PC-3 (cell line): ENCODE measurements around the gene MICU1. TPM values are rescaled to one million over a fixed set of nuclear protein-coding genes. Genes with fewer than 3 reads are reported as not detected.
"Not testable (repeated sequence)": the region's sequence is repeated elsewhere in the genome, so short reads cannot be mapped to it uniquely, and the experiment has no call there.

ENCODE experiments used
- ATAC-seq: fragments of 200-7000 bp; cut with Tn5 transposase; 2 replicates; pipeline ENCODE4 v1.9.1; 2020; ENCODE audit warnings: mild to moderate bottlenecking, moderate library complexity
- BruUV-seq: library from RNA; stranded (reverse); fragments of 400-500 nt; replicated peaks from 2 replicates; lab custom pipeline; 2021; lab: Mats Ljungman, UMichigan
- CTCF ChIA-PET: fragments of 300-600 bp; sonication (Branson Sonifier 250); formaldehyde crosslinking; loops from one replicate; lab custom pipeline; 2022; ENCODE audit warnings: antibody characterized with exemption; lab: Charles Lee
- POLR2A ChIA-PET: fragments of 300-600 bp; sonication (Branson Sonifier 250); formaldehyde crosslinking; loops from one replicate; lab custom pipeline; 2022; ENCODE audit warnings: antibody characterized with exemption; ENCODE audit not compliant: unreplicated experiment; lab: Charles Lee
- DNase-seq: peaks from one replicate; pipeline ENCODE4 v3.0.0-alpha.2; 2015
- H2AFZ ChIP-seq: fragments of 300-600 bp; sonication (generic); 2 replicates; pipeline ENCODE4 v1.6.0; 2016; ENCODE audit warnings: antibody characterized with exemption, low read length
- H3F3A ChIP-seq: fragments of 300-600 bp; sonication (generic); one replicate; pipeline ENCODE4 v1.6.0; 2017; ENCODE audit warnings: antibody characterized with exemption, low read length, control low read depth, mild to moderate bottlenecking; ENCODE audit not compliant: unreplicated experiment
- H3K27ac ChIP-seq: fragments of 300-600 bp; sonication (generic); 2 replicates; pipeline ENCODE4 v1.5.1; 2016; ENCODE audit warnings: mild to moderate bottlenecking, low read length
- H3K27me3 ChIP-seq: fragments of 300-600 bp; sonication (generic); 2 replicates; pipeline ENCODE4 v1.6.1; 2016; ENCODE audit warnings: low read length, mixed read lengths
- H3K36me3 ChIP-seq: fragments of 300-600 bp; sonication (generic); 2 replicates; pipeline ENCODE4 v1.6.1; 2016; ENCODE audit warnings: low read depth, mixed run types, low read length, mixed read lengths
- H3K4me1 ChIP-seq: fragments of 300-600 bp; sonication (generic); 2 replicates; pipeline ENCODE4 v1.5.1; 2016; ENCODE audit warnings: low read length; ENCODE audit not compliant: insufficient read depth
- H3K4me2 ChIP-seq: fragments of 300-600 bp; sonication (generic); 2 replicates; pipeline ENCODE4 v1.6.0; 2016; ENCODE audit warnings: low read length
- H3K4me3 ChIP-seq: fragments of 300-600 bp; sonication (generic); 2 replicates; pipeline ENCODE4 v1.5.1; 2016; ENCODE audit warnings: mild to moderate bottlenecking, low read length, mixed read lengths
- H3K79me2 ChIP-seq: fragments of 300-600 bp; sonication (generic); 2 replicates; pipeline ENCODE4 v1.6.1; 2017; ENCODE audit warnings: low read length, mixed read lengths
- H3K9ac ChIP-seq: fragments of 300-600 bp; sonication (generic); 2 replicates; pipeline ENCODE4 v1.6.0; 2016; ENCODE audit warnings: mild to moderate bottlenecking, low read length
- H3K9me2 ChIP-seq: fragments of 300-600 bp; sonication (generic); replicated peaks from 2 replicates; pipeline ENCODE4 v1.6.1; 2016; ENCODE audit warnings: mixed run types, low read length, mixed read lengths
- H3K9me3 ChIP-seq: fragments of 300-600 bp; sonication (generic); 2 replicates; pipeline ENCODE4 v1.6.1; 2016; ENCODE audit warnings: low read length, mixed read lengths
- H4K20me1 ChIP-seq: fragments of 300-600 bp; sonication (generic); 2 replicates; pipeline ENCODE4 v1.6.1; 2016; ENCODE audit warnings: low read length, mixed read lengths
- EZH2 ChIP-seq: fragments of 300-600 bp; sonication (generic); IDR thresholded peaks from one replicate; pipeline ENCODE4 v1.6.1; 2017; ENCODE audit warnings: antibody characterized with exemption, mild to moderate bottlenecking, low read length; ENCODE audit not compliant: unreplicated experiment
- EZH2phosphoT487 ChIP-seq: fragments of 300-600 bp; sonication (generic); IDR thresholded peaks from 2 replicates; pipeline ENCODE4 v1.6.1; 2018; ENCODE audit warnings: mild to moderate bottlenecking, antibody characterized with exemption, low read length, borderline replicate concordance
- intact Hi-C: fragments of 100-400 bp; cut with micrococcal nuclease; formaldehyde crosslinking; loops from 2 replicates; pipeline ENCODE4 v1.9.0; 2023
- total RNA-seq: library from RNA; depleted of rRNA; stranded (reverse); fragments of >200 nt; gene quantifications from 2 replicates; pipeline ENCODE4 v1.2.3, GENCODE V29; 2014
- TF ChIP-seq, protein P1 (sequence below): fragments of 300-600 bp; sonication (generic); conservative IDR thresholded peaks from 2 replicates; pipeline ENCODE4 v1.5.1; 2017; ENCODE audit warnings: antibody characterized with exemption, low read depth, mild to moderate bottlenecking, low read length

The MICU1 gene
- total RNA-seq, 1 experiment from 2014 or later: 19.8 TPM

- no TSS peak for BruUV-seq
- H3K9me2 ChIP-seq: no peaks in the 10 kb centered on the region
- no peaks in the 10 kb centered on the region for H3K9me3 ChIP-seq
- no peaks in the 10 kb centered on the region for H3K79me2 ChIP-seq
- no peaks in the 10 kb centered on the region for H3F3A ChIP-seq
- no peaks in the 10 kb centered on the region for H3K4me1 ChIP-seq
- no peaks in the 10 kb centered on the region for H3K27me3 ChIP-seq
- DNase-seq: no peak
- ChIA-PET CTCF (no interaction called here), POLR2A (no interaction called here)
- no peaks in the 10 kb centered on the region for H4K20me1 ChIP-seq
- TF ChIP-seq EZH2 (no peak), EZH2phosphoT487 (no peak)
- TF ChIP-seq, protein P1, sequence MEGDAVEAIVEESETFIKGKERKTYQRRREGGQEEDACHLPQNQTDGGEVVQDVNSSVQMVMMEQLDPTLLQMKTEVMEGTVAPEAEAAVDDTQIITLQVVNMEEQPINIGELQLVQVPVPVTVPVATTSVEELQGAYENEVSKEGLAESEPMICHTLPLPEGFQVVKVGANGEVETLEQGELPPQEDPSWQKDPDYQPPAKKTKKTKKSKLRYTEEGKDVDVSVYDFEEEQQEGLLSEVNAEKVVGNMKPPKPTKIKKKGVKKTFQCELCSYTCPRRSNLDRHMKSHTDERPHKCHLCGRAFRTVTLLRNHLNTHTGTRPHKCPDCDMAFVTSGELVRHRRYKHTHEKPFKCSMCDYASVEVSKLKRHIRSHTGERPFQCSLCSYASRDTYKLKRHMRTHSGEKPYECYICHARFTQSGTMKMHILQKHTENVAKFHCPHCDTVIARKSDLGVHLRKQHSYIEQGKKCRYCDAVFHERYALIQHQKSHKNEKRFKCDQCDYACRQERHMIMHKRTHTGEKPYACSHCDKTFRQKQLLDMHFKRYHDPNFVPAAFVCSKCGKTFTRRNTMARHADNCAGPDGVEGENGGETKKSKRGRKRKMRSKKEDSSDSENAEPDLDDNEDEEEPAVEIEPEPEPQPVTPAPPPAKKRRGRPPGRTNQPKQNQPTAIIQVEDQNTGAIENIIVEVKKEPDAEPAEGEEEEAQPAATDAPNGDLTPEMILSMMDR: no peak
- no peak overlapping the region for H2AFZ ChIP-seq
- intact Hi-C loops: no loop called here
- H3K4me3 ChIP-seq: no peak overlapping the region
- no peak overlapping the region for H3K4me2 ChIP-seq
- no peak for ATAC-seq
- H3K9ac ChIP-seq: no peak overlapping the region
- H3K27ac ChIP-seq: no peak overlapping the region
- H3K36me3 ChIP-seq: no peaks in the 10 kb centered on the region
Observed at GRCh38 chr10:72477463-72477862, 148.4 kb downstream of the MICU1 start.

GRCh38 chr10:72472306-72472705 is 153.6 kb downstream of the MICU1 start:
- Histone ChIP-seq H3K4me2 (no peak overlapping the region), H3F3A (no peaks in the 10 kb centered on the region), H3K9ac (no peak overlapping the region), H2AFZ (no peak overlapping the region), H4K20me1 (no peaks in the 10 kb centered on the region), H3K27ac (no peak overlapping the region), H3K4me1 (no peaks in the 10 kb centered on the region), H3K36me3 (no peaks in the 10 kb centered on the region), H3K9me3 (no peaks in the 10 kb centered on the region), H3K9me2 (no peaks in the 10 kb centered on the region), H3K79me2 (no peaks in the 10 kb centered on the region), H3K4me3 (no peak overlapping the region), H3K27me3 (no peaks in the 10 kb centered on the region)
- ChIA-PET CTCF (interaction anchor here (0.6 kb wide), 2 partner anchors 341 to 362 kb away, joined by 3 read pairs; no protein-coding TSS in a partner anchor), POLR2A (no interaction called here)
- intact Hi-C loops: no loop called here
- DNase-seq: no peak
- TF ChIP-seq EZH2phosphoT487: no peak
- no peak for TF ChIP-seq EZH2
- TF ChIP-seq, protein P1: no peak
- no peak for ATAC-seq
- BruUV-seq: no TSS peak

DNA sequence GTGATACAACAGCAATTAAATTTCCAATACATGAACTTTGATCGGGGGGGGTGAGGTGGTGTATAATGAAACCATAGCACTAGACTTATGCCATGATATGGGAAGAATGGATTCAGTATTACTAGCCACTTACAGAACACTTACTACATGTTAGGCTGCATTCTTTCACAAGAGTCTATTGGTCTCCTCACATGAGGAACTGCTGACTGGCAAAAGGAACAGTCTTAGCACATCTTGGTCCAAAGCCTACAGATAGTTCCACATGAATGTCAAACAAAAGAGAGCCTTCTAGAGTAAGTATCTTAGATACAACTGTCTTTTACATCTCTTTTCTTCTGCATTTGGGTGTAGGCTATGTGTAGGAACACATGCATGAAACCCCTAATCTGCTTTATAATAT is 155.2 kb downstream of the MICU1 start:
- DNase-seq: no peak
- Histone ChIP-seq H3K4me1 (peaks cover 10% of the 10 kb centered on the region), H3K4me3 (no peak overlapping the region), H4K20me1 (no peaks in the 10 kb centered on the region), H2AFZ (no peak overlapping the region), H3F3A (no peaks in the 10 kb centered on the region), H3K9me2 (no peaks in the 10 kb centered on the region), H3K36me3 (no peaks in the 10 kb centered on the region), H3K27me3 (no peaks in the 10 kb centered on the region), H3K27ac (no peak overlapping the region), H3K79me2 (no peaks in the 10 kb centered on the region), H3K4me2 (no peak overlapping the region), H3K9me3 (no peaks in the 10 kb centered on the region), H3K9ac (no peak overlapping the region)
- ChIA-PET CTCF (no interaction called here), POLR2A (no interaction called here)
- intact Hi-C loops: no loop called here
- no peak for ATAC-seq
- no TSS peak for BruUV-seq
- TF ChIP-seq EZH2: no peak
- TF ChIP-seq EZH2phosphoT487: no peak
- TF ChIP-seq, protein P1: no peak

DNA sequence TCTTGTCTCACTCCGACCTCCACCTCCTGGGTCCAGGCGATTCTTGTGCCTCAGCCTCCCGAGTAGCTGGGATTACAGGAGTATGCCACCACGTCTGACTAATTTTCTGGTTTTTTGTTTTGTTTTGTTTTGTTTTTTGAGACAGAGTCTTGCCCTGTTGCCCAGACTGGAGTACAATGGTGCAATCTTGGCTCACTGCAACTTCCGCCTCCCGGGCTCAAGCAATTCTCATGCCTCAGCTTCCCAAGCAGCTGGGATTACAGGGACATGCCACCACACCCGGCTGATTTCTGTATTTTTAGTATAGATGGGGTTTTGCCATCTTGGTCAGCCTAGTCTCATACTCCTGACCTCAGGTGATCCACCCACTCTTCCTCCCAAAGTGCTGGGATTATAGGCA is 158.8 kb downstream of the MICU1 start:
- H3K27ac ChIP-seq, H3K4me3 ChIP-seq, intact Hi-C loops, H3K36me3 ChIP-seq, H3K4me2 ChIP-seq, H3K9ac ChIP-seq, H2AFZ ChIP-seq, H3K9me2 ChIP-seq, H3K79me2 ChIP-seq, H3K27me3 ChIP-seq, CTCF ChIA-PET, H3K9me3 ChIP-seq, ATAC-seq, DNase-seq, H3F3A ChIP-seq, H4K20me1 ChIP-seq, BruUV-seq: not testable (repeated sequence)
- peaks cover 23% of the 10 kb centered on the region for H3K4me1 ChIP-seq
- POLR2A ChIA-PET: interaction anchor here (0.7 kb wide), 1 partner anchor 363 kb away, joined by 3 read pairs; no protein-coding TSS in a partner anchor
